Aorta (tissue), 5 donors: Measurements from ENCODE around the gene MTCL3.

Experiments used
- ATAC-seq: fragments of 200-7000 bp; cut with Tn5 transposase; one replicate; pipeline ENCODE4 v1.9.1; 2022; ENCODE audit warnings: moderate library complexity; ENCODE audit not compliant: low FRiP score
- DNase-seq, 2 donors: peaks; one replicate each; pipeline ENCODE4 v3.0.0-alpha.2; 2020
- H3K27ac ChIP-seq, 2 donors: one replicate each; pipeline ENCODE4 v1.5.1; 2013; ENCODE audit warnings: low read length in 2 of 2, mild to moderate bottlenecking in 2 of 2, moderate library complexity in 2 of 2, control low read depth in 1 of 2, inconsistent platforms in 1 of 2, low read depth in 1 of 2
- H3K27me3 ChIP-seq, 2 donors: one replicate each; pipeline ENCODE4 v1.6.1; 2013; ENCODE audit warnings: control low read depth in 1 of 2, low read length in 1 of 2, mild to moderate bottlenecking in 1 of 2, moderate library complexity in 1 of 2; ENCODE audit not compliant: insufficient read depth in 2 of 2, control insufficient read depth in 1 of 2
- H3K36me3 ChIP-seq, 2 donors: one replicate each; pipeline ENCODE4 v1.6.1; 2013; ENCODE audit warnings: control low read depth in 1 of 2, low read length in 1 of 2, mild to moderate bottlenecking in 1 of 2; ENCODE audit not compliant: insufficient read depth in 2 of 2, control insufficient read depth in 1 of 2
- H3K4me1 ChIP-seq, 2 donors: one replicate each; pipeline ENCODE4 v1.6.1; 2013; ENCODE audit warnings: low read length in 2 of 2, control low read depth in 1 of 2, mild to moderate bottlenecking in 1 of 2, moderate library complexity in 1 of 2; ENCODE audit not compliant: insufficient read depth in 2 of 2, control insufficient read depth in 1 of 2
- H3K4me3 ChIP-seq, 2 donors: one replicate each; pipeline ENCODE4 v1.5.1; 2013; ENCODE audit warnings: low read length in 2 of 2, control low read depth in 1 of 2, mild to moderate bottlenecking in 1 of 2
- H3K9me3 ChIP-seq: one replicate; pipeline ENCODE4 v1.6.1; 2013; ENCODE audit warnings: mild to moderate bottlenecking, low read length; ENCODE audit not compliant: control insufficient read depth
- WGBS, 2 donors: extraction: QIAGEN DNeasy Blood & Tissue Kit; methylation state at CpG; one replicate each; pipeline ENCODE4 v1.1.7; 2013; 5-methylcytosine and 5-hydroxymethylcytosine counted together
- intact Hi-C, 2 donors: fragments of 100-400 bp; cut with DNase I; formaldehyde crosslinking; loops; one replicate each; pipeline versions ENCODE4 v1.14.2 to v1.15.0; 2022
- donor health status: healthy with polysubstance abuse.
- donor health status: Bipolar disorder and iron deficiency.
- donor health status: DM: no; HTN: no; CAD: no.
- donor health status: DM: no; HTN: no; CAD: no.
- donor health status: DM: yes; HTN: yes; CAD: no.

MTCL3 gene

GRCh38 chr6:127468936-127469335 lies 50.2 kb downstream of the MTCL3 start:
- ATAC-seq (no peak), DNase-seq (no peak)
- no peaks in the 10 kb centered on the region for H3K36me3 ChIP-seq
- H3K9me3 ChIP-seq = no peaks in the 10 kb centered on the region
- H3K27me3 ChIP-seq = no peaks in the 10 kb centered on the region
- peaks cover 0 to 5% of the 10 kb centered on the region in 2 donors for H3K4me1 ChIP-seq
- WGBS, 2 donors = 3 to 16% methylated on average over 2 of the region's 2 CpGs
- no peak overlapping the region for H3K27ac ChIP-seq
- no peak overlapping the region for H3K4me3 ChIP-seq
- intact Hi-C loops = no loop called here

GRCh38 chr6:127466416-127466815 lies 52.7 kb downstream of the MTCL3 start:
- H3K27me3 ChIP-seq = no peaks in the 10 kb centered on the region
- no peak for ATAC-seq
- intact Hi-C loops = no loop called here
- WGBS, 2 donors = 90% methylated on average over 5 of the region's 5 CpGs
- peaks cover 0 to 8% of the 10 kb centered on the region in 2 donors for H3K4me1 ChIP-seq
- no peak overlapping the region for H3K4me3 ChIP-seq
- no peaks in the 10 kb centered on the region for H3K36me3 ChIP-seq
- no peak overlapping the region for H3K27ac ChIP-seq
- no peak for DNase-seq
- no peaks in the 10 kb centered on the region for H3K9me3 ChIP-seq

- WGBS, 2 donors = 32 to 38% methylated on average over 3 of the region's 3 CpGs
- intact Hi-C loops = loop anchor here in 1 of 2 donors (2.0 to 5.0 kb wide), 3 partner anchors 43 to 123 kb away; partner anchors contain the start of gene ECHDC1
- H3K27ac ChIP-seq = peak overlapping the region in 1 of 2 donors; percentile 8
- H3K27me3 ChIP-seq = no peaks in the 10 kb centered on the region
- peaks cover 0 to 8% of the 10 kb centered on the region in 2 donors for H3K4me1 ChIP-seq
- DNase-seq (peak; percentile 79 to 84), ATAC-seq (peak; percentile 90)
- no peaks in the 10 kb centered on the region for H3K36me3 ChIP-seq
- no peaks in the 10 kb centered on the region for H3K9me3 ChIP-seq
- no peak overlapping the region for H3K4me3 ChIP-seq
Observed at GRCh38 chr6:127464881-127465459, 54.2 kb downstream of the MTCL3 start.

DNA sequence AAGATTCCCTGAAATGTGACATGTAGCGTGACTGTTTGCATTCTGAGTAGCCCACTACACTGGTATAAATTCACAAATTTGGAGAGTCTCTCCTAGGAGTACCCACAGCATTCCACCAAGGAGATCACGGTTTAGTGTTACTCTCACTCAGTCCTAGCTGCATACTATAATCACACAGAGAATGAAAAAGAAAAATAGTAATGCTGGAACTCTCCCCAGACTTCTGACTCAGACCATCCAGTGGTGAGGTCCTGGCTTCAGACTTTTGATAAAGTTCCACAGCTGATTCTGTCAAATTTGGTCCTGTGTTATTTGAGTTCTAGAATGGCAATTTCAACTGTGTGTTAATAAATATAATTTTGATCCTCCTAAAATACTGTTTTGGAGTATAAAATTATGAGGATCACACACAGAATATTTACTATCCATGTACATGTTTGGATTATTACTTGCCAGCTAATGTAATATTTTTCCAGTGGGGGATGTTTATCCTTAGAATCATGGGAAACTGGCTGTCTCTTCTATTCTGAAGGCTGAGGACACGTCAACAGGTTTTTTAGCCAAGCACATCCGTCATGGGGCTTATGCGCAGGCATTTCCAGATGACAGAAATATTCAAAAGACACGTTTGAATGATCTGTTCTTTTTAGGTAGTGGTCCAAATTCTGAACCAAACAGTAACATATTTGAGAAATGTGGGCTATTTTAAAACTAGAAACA lies 54.8 kb downstream of the MTCL3 start:
- peak overlapping the region; percentile 63 to 87 for H3K27ac ChIP-seq
- no peaks in the 10 kb centered on the region for H3K36me3 ChIP-seq
- H3K27me3 ChIP-seq = no peaks in the 10 kb centered on the region
- DNase-seq = no peak
- peaks cover 0 to 8% of the 10 kb centered on the region in 2 donors for H3K4me1 ChIP-seq
- 4 to 5% methylated on average over 6 of the region's 6 CpGs for WGBS, 2 donors
- peak; percentile 91 for ATAC-seq
- H3K4me3 ChIP-seq = no peak overlapping the region
- intact Hi-C loops = loop anchor here in 1 of 2 donors (2.0 to 5.0 kb wide), 3 partner anchors 42 to 122 kb away; partner anchors contain the start of gene ECHDC1
- H3K9me3 ChIP-seq = no peaks in the 10 kb centered on the region

GRCh38 chr6:127463056-127463455 lies 56.1 kb downstream of the MTCL3 start:
- H3K9me3 ChIP-seq = no peaks in the 10 kb centered on the region
- 17 to 28% methylated on average over 5 of the region's 5 CpGs for WGBS, 2 donors
- H3K4me3 ChIP-seq = no peak overlapping the region
- H3K27ac ChIP-seq = peak overlapping the region in 1 of 2 donors; percentile 15
- no peaks in the 10 kb centered on the region for H3K36me3 ChIP-seq
- ATAC-seq (no peak), DNase-seq (no peak)
- peaks cover 0 to 8% of the 10 kb centered on the region in 2 donors for H3K4me1 ChIP-seq
- no peaks in the 10 kb centered on the region for H3K27me3 ChIP-seq
- intact Hi-C loops = loop anchor here in 1 of 2 donors (5.0 kb wide), 2 partner anchors 41 to 121 kb away; partner anchors contain the start of gene ECHDC1

DNA sequence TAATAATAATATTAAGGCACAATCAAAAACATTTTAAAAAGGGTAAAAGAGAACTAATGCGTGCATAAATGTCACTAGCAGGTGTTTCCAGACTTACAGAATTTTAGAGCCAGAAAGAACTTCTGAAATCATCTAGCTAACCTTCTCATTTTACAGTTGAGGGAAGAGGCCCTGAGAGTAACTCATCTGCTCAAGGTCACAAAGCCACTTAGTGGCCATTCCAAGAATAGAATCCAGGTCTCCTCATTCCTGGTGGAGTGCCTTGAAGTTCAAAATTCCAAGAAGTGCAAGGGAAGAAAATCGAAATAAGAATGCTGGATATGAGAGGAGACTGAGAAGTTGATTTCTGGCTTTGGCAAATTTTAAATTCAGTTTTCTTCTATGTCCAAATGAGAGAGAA lies 56.8 kb downstream of the MTCL3 start:
- Histone ChIP-seq H3K4me3 (no peak overlapping the region), H3K27ac (no peak overlapping the region), H3K36me3 (no peaks in the 10 kb centered on the region), H3K9me3 (no peaks in the 10 kb centered on the region), H3K4me1 (peaks cover 0 to 8% of the 10 kb centered on the region in 2 donors), H3K27me3 (no peaks in the 10 kb centered on the region)
- DNase-seq (no peak), ATAC-seq (no peak)
- WGBS, 2 donors = 67 to 78% methylated on average over 2 of the region's 2 CpGs
- intact Hi-C loops = loop anchor here in 1 of 2 donors (5.0 kb wide), 2 partner anchors 40 to 120 kb away; partner anchors contain the start of gene ECHDC1

DNA sequence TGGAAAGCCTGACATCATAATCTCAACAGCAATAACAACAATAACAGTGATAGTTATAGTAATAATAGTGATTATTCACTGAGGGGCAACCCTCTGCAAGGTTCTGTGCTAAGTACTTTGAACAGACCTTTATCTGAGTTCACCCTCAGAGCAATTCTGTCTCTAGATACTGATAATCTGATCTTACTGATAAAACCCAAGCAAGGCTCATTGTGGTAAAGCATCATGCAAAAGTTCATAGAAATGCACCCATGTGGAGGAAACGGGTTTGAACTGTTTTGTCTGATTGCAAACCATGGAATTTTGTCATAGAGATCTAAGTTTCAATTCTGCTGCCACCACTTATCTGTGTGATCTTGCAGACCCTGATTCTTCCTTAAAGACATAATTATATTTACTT lies 58.7 kb downstream of the MTCL3 start:
- 82 to 83% methylated on average over 1 of the region's 1 CpG for WGBS, 2 donors
- no peak for ATAC-seq
- intact Hi-C loops = loop anchor here in 1 of 2 donors (5.0 kb wide), 2 partner anchors 38 to 118 kb away; partner anchors contain the start of gene ECHDC1

GRCh38 chr6:127459231-127459641 lies 59.9 kb downstream of the MTCL3 start, which contains the start of gene KIAA0408:
KIAA0408 (minus strand) TSS chr6:127459389; CDS start chr6:127453981, 5,408 bp downstream.
- intact Hi-C loops = no loop called here
- Histone ChIP-seq H3K27me3 (no peaks in the 10 kb centered on the region), H3K36me3 (no peaks in the 10 kb centered on the region), H3K4me1 (peaks cover 0 to 3% of the 10 kb centered on the region in 2 donors), H3K9me3 (no peaks in the 10 kb centered on the region), H3K27ac (peak within 1 kb of the TSS; percentile 43 to 91), H3K4me3 (peak within 1 kb of the TSS; percentile 67 to 80)
- 2 to 6% methylated on average over 4 of the region's 4 CpGs for WGBS, 2 donors
- peak; percentile 76 to 84 for DNase-seq
- ATAC-seq = peak; percentile 93

More for the DNA sequence above, 58.7 kb downstream of the MTCL3 start:
- Histone ChIP-seq H3K36me3 (no peaks in the 10 kb centered on the region), H3K9me3 (no peaks in the 10 kb centered on the region), H3K4me3 (no peak overlapping the region), H3K4me1 (peaks cover 0 to 8% of the 10 kb centered on the region in 2 donors), H3K27ac (no peak overlapping the region), H3K27me3 (no peaks in the 10 kb centered on the region)
- DNase-seq = no peak
